SU-DHL-6 (cell line): ENCODE results near the gene MAT2A.

Experiments used
- H2AFZ ChIP-seq: fragments of 200-600 bp; sonication (generic); 2 replicates; pipeline ENCODE4 v1.6.1; 2014; ENCODE audit warnings: low read depth, mild to moderate bottlenecking, moderate library complexity, mixed read lengths, antibody characterized with exemption, low read length; ENCODE audit not compliant: severe bottlenecking
- H3F3A ChIP-seq: fragments of 200-600 bp; shearing (Covaris generic); 2 replicates; pipeline ENCODE4 v1.6.0; 2016; ENCODE audit warnings: antibody characterized with exemption, mild to moderate bottlenecking; ENCODE audit not compliant: insufficient read depth
- H3K27ac ChIP-seq: fragments of 200-600 bp; sonication (generic); 2 replicates; pipeline ENCODE4 v1.5.1; 2016; ENCODE audit warnings: low read depth, mild to moderate bottlenecking, low read length, moderate library complexity, mixed read lengths
- H3K27me3 ChIP-seq: fragments of 200-600 bp; sonication (generic), shearing (Covaris generic); 2 replicates; pipeline ENCODE4 v1.6.0; 2014; ENCODE audit warnings: mild to moderate bottlenecking, low read length
- H3K36me3 ChIP-seq: fragments of 200-600 bp; sonication (generic); 2 replicates; pipeline ENCODE4 v1.6.1; 2014; ENCODE audit warnings: mild to moderate bottlenecking, low read length, mixed read lengths
- H3K4me2 ChIP-seq: fragments of 300-600, 200-600 bp; shearing (Covaris generic), sonication (generic); 2 replicates; pipeline ENCODE4 v1.6.0; 2014; ENCODE audit warnings: low read length, low read depth, mild to moderate bottlenecking; ENCODE audit not compliant: poor library complexity, severe bottlenecking
- H3K4me3 ChIP-seq: fragments of 200-600 bp; sonication (generic); 2 replicates; pipeline ENCODE4 v1.5.1; 2014; ENCODE audit warnings: antibody characterized with exemption, low read length, mild to moderate bottlenecking, mixed read lengths; ENCODE audit not compliant: insufficient read depth, poor library complexity, severe bottlenecking
- H3K79me2 ChIP-seq: fragments of 200-600 bp; sonication (generic); 2 replicates; pipeline ENCODE4 v1.6.1; 2014; ENCODE audit warnings: mild to moderate bottlenecking, low read length, moderate library complexity; ENCODE audit not compliant: insufficient read depth
- H3K9ac ChIP-seq: fragments of 200-600 bp; sonication (generic); 2 replicates; pipeline ENCODE4 v1.7.0; 2014; ENCODE audit warnings: mild to moderate bottlenecking, low read length
- H3K9me2 ChIP-seq: fragments of 200-600 bp; sonication (generic); replicated peaks from 2 replicates; pipeline ENCODE4 v1.6.1; 2014; ENCODE audit warnings: low read length; ENCODE audit not compliant: insufficient read depth
- H3K9me3 ChIP-seq: fragments of 200-600 bp; sonication (generic); 2 replicates; pipeline ENCODE4 v1.6.1; 2014; ENCODE audit warnings: low read length, mixed read lengths; ENCODE audit not compliant: insufficient read depth
- H4K20me1 ChIP-seq: fragments of 200-600 bp; sonication (generic); 2 replicates; pipeline ENCODE4 v1.6.1; 2014; ENCODE audit warnings: low read depth, mild to moderate bottlenecking, antibody characterized with exemption, low read length, moderate library complexity, mixed read lengths
- CTCF ChIP-seq: fragments of 200-600 bp; sonication (generic); IDR thresholded peaks from one replicate; pipeline ENCODE4 v1.5.1; 2017; ENCODE audit warnings: antibody characterized with exemption, mild to moderate bottlenecking, low read length, moderate library complexity; ENCODE audit not compliant: insufficient read depth, poor library complexity, severe bottlenecking
- EZH2phosphoT487 ChIP-seq: fragments of 200-600 bp; sonication (generic), shearing (Covaris generic); conservative IDR thresholded peaks from 2 replicates; pipeline ENCODE4 v1.6.1; 2018; ENCODE audit warnings: mild to moderate bottlenecking, antibody characterized with exemption, low read length, moderate library complexity, mixed read lengths

The MAT2A gene

GRCh38 chr2:85505551-85506238 is 33.3 kb upstream of the MAT2A start:
- H4K20me1 ChIP-seq = no peaks in the 10 kb centered on the region
- H3K4me2 ChIP-seq = no peak overlapping the region
- H3K27me3 ChIP-seq = no peaks in the 10 kb centered on the region
- H3K79me2 ChIP-seq = no peaks in the 10 kb centered on the region
- no peaks in the 10 kb centered on the region for H3K36me3 ChIP-seq
- H3F3A ChIP-seq = no peaks in the 10 kb centered on the region
- H3K27ac ChIP-seq = no peak overlapping the region
- H3K9me3 ChIP-seq = no peaks in the 10 kb centered on the region
- no peak for TF ChIP-seq CTCF
- no peak for TF ChIP-seq EZH2phosphoT487
- no peaks in the 10 kb centered on the region for H3K9me2 ChIP-seq
- no peak overlapping the region for H2AFZ ChIP-seq
- no peak overlapping the region for H3K9ac ChIP-seq
- no peak overlapping the region for H3K4me3 ChIP-seq

GRCh38 chr2:85506768-85507181 is 32.2 kb upstream of the MAT2A start:
- Histone ChIP-seq H4K20me1 (no peaks in the 10 kb centered on the region), H3K36me3 (no peaks in the 10 kb centered on the region), H3K27me3 (no peaks in the 10 kb centered on the region), H3F3A (no peaks in the 10 kb centered on the region), H3K27ac (no peak overlapping the region), H3K4me2 (no peak overlapping the region), H3K9me3 (no peaks in the 10 kb centered on the region), H3K79me2 (no peaks in the 10 kb centered on the region), H3K9me2 (no peaks in the 10 kb centered on the region), H3K4me3 (no peak overlapping the region), H3K9ac (no peak overlapping the region), H2AFZ (no peak overlapping the region)
- TF ChIP-seq EZH2phosphoT487 (no peak), CTCF (no peak)

GRCh38 chr2:85511008-85511811 is 27.8 kb upstream of the MAT2A start:
- no peak overlapping the region for H2AFZ ChIP-seq

More at GRCh38 chr2:85511008-85511811, 27.8 kb upstream of the MAT2A start:
- H3K4me3 ChIP-seq = no peak overlapping the region
- no peaks in the 10 kb centered on the region for H3K27me3 ChIP-seq
- no peaks in the 10 kb centered on the region for H3K9me3 ChIP-seq
- no peaks in the 10 kb centered on the region for H3K36me3 ChIP-seq
- H4K20me1 ChIP-seq = no peaks in the 10 kb centered on the region
- TF ChIP-seq CTCF (no peak), EZH2phosphoT487 (no peak)
- no peaks in the 10 kb centered on the region for H3F3A ChIP-seq
- H3K27ac ChIP-seq = no peak overlapping the region
- H3K9ac ChIP-seq = no peak overlapping the region
- H3K79me2 ChIP-seq = no peaks in the 10 kb centered on the region
- no peak overlapping the region for H3K4me2 ChIP-seq
- H3K9me2 ChIP-seq = no peaks in the 10 kb centered on the region
